PFSK-1 (cell line): ENCODE data around the gene WDR33.

Experiments
- POLR2AphosphoS5 ChIP-seq: IDR thresholded peaks from 2 replicates; pipeline ENCODE4 v1.6.1; 2012; ENCODE audit warnings: low read depth, mild to moderate bottlenecking, control low read depth, low read length, moderate library complexity
- REST ChIP-seq, 2 experiments: IDR thresholded peaks; 2 replicates each; pipeline versions ENCODE4 v1.6.1 to v1.8.0; 2011 to 2012; ENCODE audit warnings: low read depth in 2 of 2, low read length in 2 of 2, control low read depth in 1 of 2, inconsistent platforms in 1 of 2, mild to moderate bottlenecking in 1 of 2, moderate library complexity in 1 of 2; ENCODE audit not compliant: insufficient read depth in 1 of 2
- SIN3A ChIP-seq: IDR thresholded peaks from 2 replicates; pipeline ENCODE4 v1.6.1; 2012; ENCODE audit warnings: mild to moderate bottlenecking, low read length, moderate library complexity, borderline replicate concordance; ENCODE audit not compliant: insufficient read depth
- TAF1 ChIP-seq: IDR thresholded peaks from 2 replicates; pipeline ENCODE4 v1.6.1; 2012; ENCODE audit warnings: low read length, control low read depth, borderline replicate concordance; ENCODE audit not compliant: insufficient read depth

GRCh38 chr2:127674241-127675209 is 136.4 kb downstream of the WDR33 start:
- TF ChIP-seq REST (IDR thresholded peaks at IDR 0.05; ENCODE audit: insufficient read depth in 1 of 2, low read depth in 2 of 2, low read length in 2 of 2) (no peak), SIN3A (no peak), POLR2AphosphoS5 (no peak), TAF1 (no peak)
